Measurements from ENCODE around the gene TMEM232.

The TMEM232 gene

DNA sequence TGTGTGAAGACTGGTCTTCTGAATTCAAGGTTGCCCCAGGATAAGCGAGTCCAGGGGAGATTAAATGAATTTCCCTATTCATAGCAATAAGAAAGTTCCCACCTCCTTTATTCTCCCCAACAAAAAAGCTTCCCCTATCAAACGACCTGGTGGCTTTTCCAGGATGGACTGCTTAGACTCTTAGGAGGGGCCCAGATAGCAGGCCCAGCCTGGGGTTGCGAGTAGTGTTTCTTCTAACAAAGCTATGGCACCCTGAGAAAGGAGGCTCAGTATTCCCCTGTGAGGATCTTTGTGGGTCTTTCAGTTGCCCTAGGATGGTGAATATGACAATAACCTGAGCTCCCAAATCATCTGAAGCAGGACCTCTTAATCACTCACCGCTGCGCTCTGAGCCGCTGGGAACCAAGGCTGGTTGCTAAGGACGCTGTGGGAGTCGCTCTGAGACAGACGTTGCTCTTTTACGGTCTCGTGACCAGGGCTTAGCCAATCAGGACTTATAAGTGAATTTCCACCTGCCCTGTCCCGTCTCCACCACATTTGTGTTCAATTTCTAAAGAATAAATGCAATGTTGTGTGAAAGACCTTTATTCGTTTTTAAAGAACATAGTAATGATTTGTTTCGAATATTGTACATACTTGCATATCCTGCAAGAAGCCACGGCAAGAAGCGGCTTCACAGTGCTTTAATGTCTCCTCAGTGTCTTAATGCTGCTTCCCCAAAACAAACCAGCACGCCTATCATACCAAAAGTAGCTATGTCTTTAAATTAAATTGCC lies at the start of gene TMEM232:
Gene TMEM232, minus strand, starts transcription at position 423 of the 776 bp plus-strand sequence. CDS start 59,319 bp downstream, outside the sequence.
- peak within 1 kb of the TSS; percentile 58 for H3K4me3 ChIP-seq (ENCODE audit: low read depth, low read length)
- TF ChIP-seq, protein P1, sequence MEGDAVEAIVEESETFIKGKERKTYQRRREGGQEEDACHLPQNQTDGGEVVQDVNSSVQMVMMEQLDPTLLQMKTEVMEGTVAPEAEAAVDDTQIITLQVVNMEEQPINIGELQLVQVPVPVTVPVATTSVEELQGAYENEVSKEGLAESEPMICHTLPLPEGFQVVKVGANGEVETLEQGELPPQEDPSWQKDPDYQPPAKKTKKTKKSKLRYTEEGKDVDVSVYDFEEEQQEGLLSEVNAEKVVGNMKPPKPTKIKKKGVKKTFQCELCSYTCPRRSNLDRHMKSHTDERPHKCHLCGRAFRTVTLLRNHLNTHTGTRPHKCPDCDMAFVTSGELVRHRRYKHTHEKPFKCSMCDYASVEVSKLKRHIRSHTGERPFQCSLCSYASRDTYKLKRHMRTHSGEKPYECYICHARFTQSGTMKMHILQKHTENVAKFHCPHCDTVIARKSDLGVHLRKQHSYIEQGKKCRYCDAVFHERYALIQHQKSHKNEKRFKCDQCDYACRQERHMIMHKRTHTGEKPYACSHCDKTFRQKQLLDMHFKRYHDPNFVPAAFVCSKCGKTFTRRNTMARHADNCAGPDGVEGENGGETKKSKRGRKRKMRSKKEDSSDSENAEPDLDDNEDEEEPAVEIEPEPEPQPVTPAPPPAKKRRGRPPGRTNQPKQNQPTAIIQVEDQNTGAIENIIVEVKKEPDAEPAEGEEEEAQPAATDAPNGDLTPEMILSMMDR (conservative IDR thresholded peaks at IDR 0.05; ENCODE audit: low read depth, low read length): no peak
- peak; percentile 89 for DNase-seq (ENCODE audit: low read depth)

DNA sequence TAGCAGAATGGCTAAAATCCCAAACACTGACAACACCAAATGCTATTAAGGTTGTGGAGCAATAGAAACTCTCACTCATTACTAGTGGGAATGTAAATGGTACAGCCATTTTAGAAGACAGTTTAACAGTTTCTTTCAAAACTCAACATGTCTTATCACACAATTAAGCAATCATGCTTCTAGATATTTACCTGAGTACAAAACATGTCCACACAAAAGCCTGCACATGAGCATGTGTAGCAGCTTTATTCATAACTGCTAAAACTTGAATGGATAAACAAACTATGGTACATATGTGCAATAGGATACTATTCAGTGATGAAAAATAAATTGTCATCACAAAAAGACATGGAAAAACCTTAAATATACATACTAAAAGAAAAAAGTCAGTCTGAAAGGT lies 43.8 kb upstream of the TMEM232 start:
- H3K4me3 ChIP-seq (ENCODE audit: low read depth, low read length): no peak overlapping the region
- TF ChIP-seq, protein P1 (conservative IDR thresholded peaks at IDR 0.05; ENCODE audit: low read depth, low read length): no peak
- no peak for DNase-seq (ENCODE audit: low read depth)

DNA sequence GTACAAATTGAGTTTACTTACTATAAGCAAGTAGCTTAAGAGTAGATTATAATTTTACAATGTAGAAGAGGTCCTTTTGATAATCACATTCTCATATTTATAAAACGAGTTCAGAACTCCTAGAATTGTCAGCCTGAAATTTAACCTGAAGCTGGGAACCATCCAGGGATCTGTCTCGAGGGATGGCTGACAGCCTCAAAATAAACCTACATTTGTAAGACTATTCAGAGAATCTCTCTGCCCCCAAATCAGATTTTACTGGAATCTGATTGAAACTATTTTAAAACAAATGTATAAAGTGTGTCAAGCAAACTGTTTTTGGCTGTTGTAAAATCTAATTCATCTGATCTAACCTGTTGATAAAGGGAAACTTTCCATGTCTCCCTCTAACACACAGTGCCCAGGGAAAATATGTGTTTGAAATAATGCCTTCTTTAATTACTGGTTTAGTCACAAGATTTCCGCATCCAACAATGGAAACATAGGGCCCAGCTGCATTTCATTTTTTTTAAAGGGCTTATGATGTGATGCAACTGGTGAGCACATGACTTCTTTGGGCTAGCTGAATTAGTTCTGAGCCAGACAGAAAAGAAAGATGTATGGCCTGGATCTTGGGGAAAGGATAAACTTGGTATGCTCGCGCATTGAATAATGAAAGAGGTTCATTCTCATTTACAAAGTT lies 42.7 kb upstream of the TMEM232 start:
- peak; percentile 92 for DNase-seq (ENCODE audit: low read depth)
- H3K4me3 ChIP-seq (ENCODE audit: low read depth, low read length): no peak overlapping the region
- TF ChIP-seq, protein P1 (conservative IDR thresholded peaks at IDR 0.05; ENCODE audit: low read depth, low read length): no peak

DNA sequence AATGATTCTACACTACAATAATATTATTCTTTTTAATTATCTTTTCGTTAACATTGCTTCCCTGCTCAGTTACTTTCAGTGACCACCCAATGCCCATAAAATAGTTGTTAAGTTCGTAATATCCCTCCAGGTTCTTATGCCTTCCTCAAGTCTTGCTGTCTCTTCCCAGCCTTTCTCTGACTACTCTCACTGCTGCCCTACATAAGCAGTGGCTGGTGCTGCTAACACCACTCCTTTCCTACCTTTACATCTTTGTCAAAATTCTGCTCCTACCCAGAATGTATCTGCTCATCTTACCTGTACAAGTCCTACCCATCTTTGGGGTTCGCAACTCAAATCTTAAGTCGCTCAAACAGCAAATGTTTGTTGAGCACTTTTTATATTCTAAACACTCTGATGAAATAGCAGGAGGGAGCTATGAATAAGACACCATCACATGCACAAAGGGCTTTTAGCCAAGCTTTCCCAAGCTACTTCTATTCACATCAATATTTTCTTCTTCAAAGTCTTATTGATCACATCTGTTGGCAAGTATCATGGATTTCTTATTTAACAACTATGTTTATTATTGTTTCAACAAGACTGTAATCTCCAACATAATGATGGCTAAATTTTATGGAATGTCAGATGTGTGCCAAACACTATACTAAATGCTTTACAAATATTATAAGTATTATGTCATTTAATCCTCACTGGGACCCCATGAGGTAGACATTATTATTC lies 41.8 kb upstream of the TMEM232 start:
- peak; percentile 70 for DNase-seq (ENCODE audit: low read depth)
- TF ChIP-seq, protein P1 (conservative IDR thresholded peaks at IDR 0.05; ENCODE audit: low read depth, low read length): peak; percentile 9
- H3K4me3 ChIP-seq (ENCODE audit: low read depth, low read length): no peak overlapping the region

DNA sequence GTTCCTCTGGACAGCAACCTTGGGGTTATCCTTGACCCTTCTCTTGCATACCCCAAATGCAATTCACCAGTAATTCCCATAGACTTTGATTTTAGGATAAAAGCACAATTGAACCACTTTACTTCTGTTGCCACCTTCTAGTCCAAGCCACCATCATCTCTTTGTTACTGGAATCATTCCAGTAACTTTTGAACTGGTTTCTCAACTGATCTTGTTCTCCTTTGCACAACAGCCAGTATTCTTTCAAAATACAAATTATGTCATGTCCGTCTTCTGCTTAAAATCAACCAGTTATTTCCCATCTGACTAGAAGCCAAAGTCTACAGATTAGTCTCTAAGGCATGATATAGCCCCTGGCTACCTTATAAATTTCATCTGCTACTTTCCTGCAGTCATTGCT lies 33.7 kb upstream of the TMEM232 start:
- H3K4me3 ChIP-seq (ENCODE audit: low read depth, low read length): no peak overlapping the region
- DNase-seq (ENCODE audit: low read depth): no peak
- TF ChIP-seq, protein P1 (conservative IDR thresholded peaks at IDR 0.05; ENCODE audit: low read depth, low read length): no peak

DNA sequence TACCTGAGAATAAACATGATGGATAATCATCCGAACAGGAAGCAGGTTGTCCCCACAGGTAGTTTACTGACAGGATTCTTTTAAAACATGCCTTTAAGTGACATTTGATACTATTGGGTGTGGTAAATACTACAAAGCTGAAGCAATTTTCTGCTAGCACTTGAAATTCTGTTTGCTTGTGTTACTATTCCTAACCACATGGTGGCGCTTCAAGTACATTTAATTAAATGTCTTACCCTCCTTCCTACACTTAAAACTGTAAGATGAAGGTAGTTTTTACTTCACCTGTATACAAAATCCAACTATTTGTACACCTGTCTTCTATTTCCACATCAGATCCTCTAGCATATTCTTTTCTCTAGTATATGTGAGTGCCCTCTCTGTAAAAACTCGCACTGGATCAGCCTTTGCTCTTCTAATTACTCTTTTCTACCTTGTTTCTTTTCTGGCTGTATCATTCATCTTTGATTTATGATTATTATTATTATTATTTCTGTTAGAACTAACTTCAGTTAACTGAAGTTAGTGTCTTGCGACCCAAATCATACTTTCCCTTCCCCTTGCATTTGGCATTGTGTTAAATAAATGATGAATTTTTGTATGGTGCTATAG lies 30.8 kb upstream of the TMEM232 start:
- TF ChIP-seq, protein P1 (conservative IDR thresholded peaks at IDR 0.05; ENCODE audit: low read depth, low read length): peak; percentile 54
- H3K4me3 ChIP-seq (ENCODE audit: low read depth, low read length): no peak overlapping the region
- DNase-seq (ENCODE audit: low read depth): peak; percentile 81
